Breast epithelium (tissue), 3 donors: Measurements from ENCODE around the gene NEDD8.

Source experiments
- POLR2A ChIP-seq: fragments of 450-650 bp; IDR thresholded peaks from one replicate; pipeline ENCODE4 v1.6.1; 2016; ENCODE audit warnings: antibody characterized with exemption, mild to moderate bottlenecking, moderate library complexity
- POLR2AphosphoS5 ChIP-seq, 3 donors: sonication (generic); formaldehyde crosslinking; IDR thresholded peaks; one replicate each; pipeline ENCODE4 v1.6.1; 2017; ENCODE audit warnings: antibody characterized with exemption in 3 of 3
- TF ChIP-seq, protein P1 (sequence below), 3 donors: fragments of 450-650 bp; IDR thresholded peaks; one replicate each; pipeline ENCODE4 v1.5.1; 2016 to 2017; ENCODE audit warnings: antibody characterized with exemption in 3 of 3, mild to moderate bottlenecking in 3 of 3, moderate library complexity in 3 of 3

DNA sequence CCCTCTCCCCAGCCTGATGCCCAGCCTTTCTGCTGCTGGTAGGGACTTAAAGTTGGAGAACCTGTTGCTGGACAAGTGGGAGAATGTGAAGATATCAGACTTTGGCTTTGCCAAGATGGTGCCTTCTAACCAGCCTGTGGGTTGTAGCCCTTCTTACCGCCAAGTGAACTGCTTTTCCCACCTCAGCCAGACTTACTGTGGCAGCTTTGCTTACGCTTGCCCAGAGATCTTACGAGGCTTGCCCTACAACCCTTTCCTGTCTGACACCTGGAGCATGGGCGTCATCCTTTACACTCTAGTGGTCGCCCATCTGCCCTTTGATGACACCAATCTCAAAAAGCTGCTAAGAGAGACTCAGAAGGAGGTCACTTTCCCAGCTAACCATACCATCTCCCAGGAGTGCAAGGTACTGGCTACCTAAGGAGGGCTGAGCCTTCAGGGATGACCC lies 25.0 kb downstream of the NEDD8 start:
- TF ChIP-seq, protein P1, sequence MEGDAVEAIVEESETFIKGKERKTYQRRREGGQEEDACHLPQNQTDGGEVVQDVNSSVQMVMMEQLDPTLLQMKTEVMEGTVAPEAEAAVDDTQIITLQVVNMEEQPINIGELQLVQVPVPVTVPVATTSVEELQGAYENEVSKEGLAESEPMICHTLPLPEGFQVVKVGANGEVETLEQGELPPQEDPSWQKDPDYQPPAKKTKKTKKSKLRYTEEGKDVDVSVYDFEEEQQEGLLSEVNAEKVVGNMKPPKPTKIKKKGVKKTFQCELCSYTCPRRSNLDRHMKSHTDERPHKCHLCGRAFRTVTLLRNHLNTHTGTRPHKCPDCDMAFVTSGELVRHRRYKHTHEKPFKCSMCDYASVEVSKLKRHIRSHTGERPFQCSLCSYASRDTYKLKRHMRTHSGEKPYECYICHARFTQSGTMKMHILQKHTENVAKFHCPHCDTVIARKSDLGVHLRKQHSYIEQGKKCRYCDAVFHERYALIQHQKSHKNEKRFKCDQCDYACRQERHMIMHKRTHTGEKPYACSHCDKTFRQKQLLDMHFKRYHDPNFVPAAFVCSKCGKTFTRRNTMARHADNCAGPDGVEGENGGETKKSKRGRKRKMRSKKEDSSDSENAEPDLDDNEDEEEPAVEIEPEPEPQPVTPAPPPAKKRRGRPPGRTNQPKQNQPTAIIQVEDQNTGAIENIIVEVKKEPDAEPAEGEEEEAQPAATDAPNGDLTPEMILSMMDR (IDR thresholded peaks at IDR 0.05): no peak
- TF ChIP-seq POLR2A: no peak
- no peak for TF ChIP-seq POLR2AphosphoS5 (IDR thresholded peaks at IDR 0.05)
